Ramos (cell line): ENCODE results near the gene SETBP1.

ENCODE experiments used
- in situ Hi-C: fragments of 300-500 bp; cut with MboI; formaldehyde crosslinking; loops from one replicate; pipeline ENCODE4 v1.14.3; 2022; ENCODE audit warnings: low sequenced_read_pairs; ENCODE audit not compliant: unreplicated experiment

Gene SETBP1

GRCh38 chr18:44884431-44884830 lies 203.7 kb downstream of the SETBP1 start:
- in situ Hi-C loops, result loop anchor here (25.0 kb wide), 1 partner anchor 328 kb away; no protein-coding TSS in a partner anchor

GRCh38 chr18:44885507-44885906 lies 204.8 kb downstream of the SETBP1 start:
- in situ Hi-C loops, result loop anchor here (25.0 kb wide), 1 partner anchor 327 kb away; no protein-coding TSS in a partner anchor

- in situ Hi-C loops, result loop anchor here (25.0 kb wide), 1 partner anchor 325 kb away; no protein-coding TSS in a partner anchor
Measured at GRCh38 chr18:44887227-44887631, 206.5 kb downstream of the SETBP1 start.

- in situ Hi-C loops, result loop anchor here (25.0 kb wide), 1 partner anchor 323 kb away; no protein-coding TSS in a partner anchor
Measured at GRCh38 chr18:44889111-44889510, 208.4 kb downstream of the SETBP1 start.

GRCh38 chr18:44893045-44893706 lies 212.5 kb downstream of the SETBP1 start:
- in situ Hi-C loops, result loop anchor here (25.0 kb wide), 1 partner anchor 319 kb away; no protein-coding TSS in a partner anchor

- in situ Hi-C loops, result loop anchor here (25.0 kb wide), 1 partner anchor 318 kb away; no protein-coding TSS in a partner anchor
Measured at GRCh38 chr18:44893966-44894365, 213.3 kb downstream of the SETBP1 start.

GRCh38 chr18:44895176-44895798 lies 214.6 kb downstream of the SETBP1 start:
- in situ Hi-C loops, result loop anchor here (25.0 kb wide), 1 partner anchor 317 kb away; no protein-coding TSS in a partner anchor

- in situ Hi-C loops, result loop anchor here (25.0 kb wide), 1 partner anchor 315 kb away; no protein-coding TSS in a partner anchor
Measured at GRCh38 chr18:44896846-44897245, 216.2 kb downstream of the SETBP1 start.

GRCh38 chr18:44897411-44897810 lies 216.7 kb downstream of the SETBP1 start:
- in situ Hi-C loops, result loop anchor here (25.0 kb wide), 1 partner anchor 315 kb away; no protein-coding TSS in a partner anchor

- in situ Hi-C loops, result loop anchor here (25.0 kb wide), 1 partner anchor 314 kb away; no protein-coding TSS in a partner anchor
Measured at GRCh38 chr18:44897816-44898215, 217.1 kb downstream of the SETBP1 start.

- in situ Hi-C loops, result loop anchor here (25.0 kb wide), 1 partner anchor 314 kb away; no protein-coding TSS in a partner anchor
Measured at GRCh38 chr18:44898498-44898897, 217.8 kb downstream of the SETBP1 start.

GRCh38 chr18:44899832-44900231 lies 219.1 kb downstream of the SETBP1 start:
- in situ Hi-C loops, result loop anchor here (25.0 kb wide), 1 partner anchor 312 kb away; no protein-coding TSS in a partner anchor

- in situ Hi-C loops, result no loop called here
Measured at GRCh38 chr18:44900627-44901026, 219.9 kb downstream of the SETBP1 start.

- in situ Hi-C loops, result no loop called here
Measured at GRCh38 chr18:44901283-44901682, 220.6 kb downstream of the SETBP1 start.

- in situ Hi-C loops, result no loop called here
Measured at GRCh38 chr18:44903327-44903726, 222.6 kb downstream of the SETBP1 start.

- in situ Hi-C loops, result no loop called here
Measured at GRCh38 chr18:44904768-44905167, 224.1 kb downstream of the SETBP1 start.

GRCh38 chr18:44909191-44909719 lies 228.6 kb downstream of the SETBP1 start:
- in situ Hi-C loops, result no loop called here

- in situ Hi-C loops, result no loop called here
Measured at GRCh38 chr18:44911260-44911659, 230.6 kb downstream of the SETBP1 start.

GRCh38 chr18:44911773-44912172 lies 231.1 kb downstream of the SETBP1 start:
- in situ Hi-C loops, result no loop called here

- in situ Hi-C loops, result no loop called here
Measured at GRCh38 chr18:44912740-44913478, 232.2 kb downstream of the SETBP1 start.
